ENCODE measurements around the gene TM4SF4. TPM values are rescaled to one million over a fixed set of nuclear protein-coding genes. Genes with fewer than 3 reads are reported as not detected.
A peak's percentile ranks its signal among the peaks of the same experiment; 100 is the strongest.

Gene TM4SF4
- total and polyA plus RNA-seq, 4 donors, result 184 to 230 (median 208) TPM

DNA sequence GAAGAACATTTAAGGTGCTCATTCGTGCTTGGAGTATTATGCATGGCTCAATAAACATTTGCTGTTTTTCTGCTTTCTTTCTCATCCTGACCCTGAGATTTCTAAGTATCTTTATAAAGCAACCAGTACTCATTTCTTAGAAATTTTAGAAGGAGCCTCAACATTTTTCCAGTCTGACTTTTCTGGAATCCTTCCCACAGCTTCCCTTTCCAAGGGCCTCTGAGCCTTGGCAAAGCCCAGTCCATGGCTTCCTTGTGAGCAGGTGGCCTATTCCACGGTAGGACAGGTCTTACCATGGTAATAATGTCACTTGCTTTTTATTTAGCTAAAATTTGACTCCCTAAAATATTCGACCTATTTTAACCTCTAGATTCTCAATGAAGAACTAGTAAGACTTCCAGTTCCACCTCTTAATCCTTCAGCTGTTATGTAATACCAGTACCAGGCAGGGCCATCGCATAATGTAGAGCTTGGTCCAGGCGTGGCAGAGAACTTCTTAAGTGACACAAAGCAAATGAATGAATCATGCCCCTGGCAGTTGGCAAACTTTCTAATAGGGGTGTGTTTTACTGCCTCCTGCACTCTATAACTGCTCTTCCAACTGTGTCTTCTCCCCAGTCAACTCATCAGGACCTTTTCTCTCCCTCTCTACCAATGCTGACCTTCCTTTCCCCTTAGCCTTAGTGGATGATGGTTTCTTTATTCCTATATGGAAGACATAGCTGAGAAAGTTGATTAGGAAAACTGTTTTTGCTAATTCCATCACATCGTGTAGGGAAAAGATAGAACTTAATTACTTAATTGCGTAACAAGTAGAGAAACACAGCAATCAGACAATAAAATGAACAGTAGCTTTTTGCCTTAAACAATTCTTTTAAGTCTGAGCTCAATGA, 894 bp upstream of the TM4SF4 start:
- 45% methylated on average over 7 of the region's 7 CpGs for WGBS

More for the DNA sequence above, 894 bp upstream of the TM4SF4 start:
- peaks cover 7 to 42% (median 26%) of the 10 kb centered on the region in 4 donors for H3K4me1 ChIP-seq (ENCODE audit: control insufficient read depth in 4 of 4, insufficient read depth in 4 of 4, low read length in 3 of 4)
- peaks cover 0 to 2% (median 0%) of the 10 kb centered on the region in 4 donors for H3K36me3 ChIP-seq (ENCODE audit: control insufficient read depth in 4 of 4, insufficient read depth in 3 of 4, low read depth in 1 of 4, low read length in 3 of 4)
- TF ChIP-seq TAF1 (conservative IDR thresholded peaks at IDR 0.05) (no peak), MAX (IDR thresholded peaks at IDR 0.05) (no peak), YY1 (IDR thresholded peaks at IDR 0.05) (peak; percentile 13), SP1 (IDR thresholded peaks at IDR 0.05) (no peak), HNF4A (conservative IDR thresholded peaks at IDR 0.05) (no peak), JUND (IDR thresholded peaks at IDR 0.05) (peak; percentile 23 to 74), FOXA1 (IDR thresholded peaks at IDR 0.05) (no peak), EGR1 (IDR thresholded peaks at IDR 0.05; ENCODE audit: low read depth in 2 of 2) (no peak), GABPA (IDR thresholded peaks at IDR 0.05 in 1 of 2, conservative IDR thresholded peaks at IDR 0.05 in 1 of 2) (no peak), RAD21 (IDR thresholded peaks at IDR 0.05) (no peak), ZBTB33 (IDR thresholded peaks at IDR 0.05) (no peak), ATF3 (IDR thresholded peaks at IDR 0.05) (peak; percentile 8), HNF4G (IDR thresholded peaks at IDR 0.05) (no peak), NR2F2 (IDR thresholded peaks at IDR 0.05) (no peak), RXRA (IDR thresholded peaks at IDR 0.05) (no peak), FOXA2 (IDR thresholded peaks at IDR 0.05) (no peak)
- TF ChIP-seq, protein P1, sequence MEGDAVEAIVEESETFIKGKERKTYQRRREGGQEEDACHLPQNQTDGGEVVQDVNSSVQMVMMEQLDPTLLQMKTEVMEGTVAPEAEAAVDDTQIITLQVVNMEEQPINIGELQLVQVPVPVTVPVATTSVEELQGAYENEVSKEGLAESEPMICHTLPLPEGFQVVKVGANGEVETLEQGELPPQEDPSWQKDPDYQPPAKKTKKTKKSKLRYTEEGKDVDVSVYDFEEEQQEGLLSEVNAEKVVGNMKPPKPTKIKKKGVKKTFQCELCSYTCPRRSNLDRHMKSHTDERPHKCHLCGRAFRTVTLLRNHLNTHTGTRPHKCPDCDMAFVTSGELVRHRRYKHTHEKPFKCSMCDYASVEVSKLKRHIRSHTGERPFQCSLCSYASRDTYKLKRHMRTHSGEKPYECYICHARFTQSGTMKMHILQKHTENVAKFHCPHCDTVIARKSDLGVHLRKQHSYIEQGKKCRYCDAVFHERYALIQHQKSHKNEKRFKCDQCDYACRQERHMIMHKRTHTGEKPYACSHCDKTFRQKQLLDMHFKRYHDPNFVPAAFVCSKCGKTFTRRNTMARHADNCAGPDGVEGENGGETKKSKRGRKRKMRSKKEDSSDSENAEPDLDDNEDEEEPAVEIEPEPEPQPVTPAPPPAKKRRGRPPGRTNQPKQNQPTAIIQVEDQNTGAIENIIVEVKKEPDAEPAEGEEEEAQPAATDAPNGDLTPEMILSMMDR (IDR thresholded peaks at IDR 0.05; ENCODE audit: low read depth, low read length, missing input control), result no peak
- TF ChIP-seq, protein P2, sequence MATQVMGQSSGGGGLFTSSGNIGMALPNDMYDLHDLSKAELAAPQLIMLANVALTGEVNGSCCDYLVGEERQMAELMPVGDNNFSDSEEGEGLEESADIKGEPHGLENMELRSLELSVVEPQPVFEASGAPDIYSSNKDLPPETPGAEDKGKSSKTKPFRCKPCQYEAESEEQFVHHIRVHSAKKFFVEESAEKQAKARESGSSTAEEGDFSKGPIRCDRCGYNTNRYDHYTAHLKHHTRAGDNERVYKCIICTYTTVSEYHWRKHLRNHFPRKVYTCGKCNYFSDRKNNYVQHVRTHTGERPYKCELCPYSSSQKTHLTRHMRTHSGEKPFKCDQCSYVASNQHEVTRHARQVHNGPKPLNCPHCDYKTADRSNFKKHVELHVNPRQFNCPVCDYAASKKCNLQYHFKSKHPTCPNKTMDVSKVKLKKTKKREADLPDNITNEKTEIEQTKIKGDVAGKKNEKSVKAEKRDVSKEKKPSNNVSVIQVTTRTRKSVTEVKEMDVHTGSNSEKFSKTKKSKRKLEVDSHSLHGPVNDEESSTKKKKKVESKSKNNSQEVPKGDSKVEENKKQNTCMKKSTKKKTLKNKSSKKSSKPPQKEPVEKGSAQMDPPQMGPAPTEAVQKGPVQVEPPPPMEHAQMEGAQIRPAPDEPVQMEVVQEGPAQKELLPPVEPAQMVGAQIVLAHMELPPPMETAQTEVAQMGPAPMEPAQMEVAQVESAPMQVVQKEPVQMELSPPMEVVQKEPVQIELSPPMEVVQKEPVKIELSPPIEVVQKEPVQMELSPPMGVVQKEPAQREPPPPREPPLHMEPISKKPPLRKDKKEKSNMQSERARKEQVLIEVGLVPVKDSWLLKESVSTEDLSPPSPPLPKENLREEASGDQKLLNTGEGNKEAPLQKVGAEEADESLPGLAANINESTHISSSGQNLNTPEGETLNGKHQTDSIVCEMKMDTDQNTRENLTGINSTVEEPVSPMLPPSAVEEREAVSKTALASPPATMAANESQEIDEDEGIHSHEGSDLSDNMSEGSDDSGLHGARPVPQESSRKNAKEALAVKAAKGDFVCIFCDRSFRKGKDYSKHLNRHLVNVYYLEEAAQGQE (IDR thresholded peaks at IDR 0.05), result no peak
- H3K27ac ChIP-seq (ENCODE audit: low read depth in 1 of 2, low read length in 2 of 2), result peak overlapping the region; percentile 91 to 94
- no peak for DNase-seq (ENCODE audit: low spot score)
- H3K4me3 ChIP-seq (ENCODE audit: low read depth in 1 of 3, low read length in 3 of 3), result peak overlapping the region in 2 of 3 donors; percentile 25 to 89
- H3K9me3 ChIP-seq (ENCODE audit: control insufficient read depth in 4 of 4, low read length in 3 of 4), result no peaks in the 10 kb centered on the region
- H3K9ac ChIP-seq (ENCODE audit: low read depth in 1 of 2, low read length in 2 of 2), result peak overlapping the region; percentile 12 to 83
- no peaks in the 10 kb centered on the region for H3K27me3 ChIP-seq (ENCODE audit: control insufficient read depth in 4 of 4, insufficient read depth in 4 of 4, low read length in 3 of 4)

Measured in liver (tissue), 9 donors.